K562 (cell line): Measurements from ENCODE around the gene UHRF1. TPM values are rescaled to one million over a fixed set of nuclear protein-coding genes. Genes with fewer than 3 reads are reported as not detected.

Experiments used
- CBFA2T3 ChIP-seq: fragments of 450-650 bp; IDR thresholded peaks from 2 replicates; pipeline ENCODE4 v1.6.1; 2017
- CBX8 ChIP-seq: fragments of 200-600 bp; sonication (generic); IDR thresholded peaks from 2 replicates; pipeline ENCODE4 v1.6.1; 2012; ENCODE audit warnings: borderline replicate concordance, mixed run types, low read depth, mild to moderate bottlenecking, moderate library complexity, mixed read lengths, low read length, control low read depth, inconsistent platforms; ENCODE audit not compliant: poor library complexity, severe bottlenecking; ENCODE audit errors: extremely low read depth
- FOXP1 ChIP-seq: sonication (generic); formaldehyde crosslinking; IDR thresholded peaks from 2 replicates; pipeline ENCODE4 v1.8.0; 2022; ENCODE audit warnings: mild to moderate bottlenecking, missing genetic modification reagents
- MTA2 ChIP-seq: fragments of 450-650 bp; IDR thresholded peaks from 2 replicates; pipeline ENCODE4 v1.6.1; 2016; ENCODE audit warnings: low read depth
- NKRF ChIP-seq: fragments of 450-650 bp; IDR thresholded peaks from 2 replicates; pipeline ENCODE4 v1.6.1; 2016; ENCODE audit warnings: borderline replicate concordance
- PRPF4 ChIP-seq: fragments of 200-400 bp; formaldehyde crosslinking; IDR thresholded peaks from one replicate; pipeline ENCODE4 v1.6.1; 2017; ENCODE audit warnings: low read length, low read depth, mild to moderate bottlenecking; ENCODE audit not compliant: insufficient read depth, poor library complexity, severe bottlenecking
- TARDBP ChIP-seq: fragments of 450-650 bp; IDR thresholded peaks from 2 replicates; pipeline ENCODE4 v1.6.1; 2016
- ZBTB40 ChIP-seq, 2 experiments: fragments of 450-650 bp in 1 of 2; sonication (generic) in 1 of 2; formaldehyde crosslinking in 1 of 2; IDR thresholded peaks; 2 replicates each; pipeline versions ENCODE4 v1.7.1 to v1.9.0; 2016 to 2022; ENCODE audit warnings: inconsistent platforms in 1 of 2, mild to moderate bottlenecking in 1 of 2, missing genetic modification reagents in 1 of 2
- ZFP91 ChIP-seq: sonication (generic); formaldehyde crosslinking; IDR thresholded peaks from 2 replicates; pipeline ENCODE4 v1.8.0; 2022; ENCODE audit warnings: mild to moderate bottlenecking, missing genetic modification reagents
- ZNF445 ChIP-seq: fragments of 250-450 bp; sonication (Bioruptor Pico); IDR thresholded peaks from 2 replicates; pipeline ENCODE4 v1.4.0; 2020; ENCODE audit warnings: low read depth, mild to moderate bottlenecking, moderate library complexity
- ZNF639 ChIP-seq, 2 experiments: fragments of 200-800 bp in 1 of 2; sonication (Bioruptor generic) in 1 of 2; sonication (generic) in 1 of 2; formaldehyde crosslinking in 1 of 2; IDR thresholded peaks in 1 of 2; conservative IDR thresholded peaks in 1 of 2; 2 replicates each; pipeline versions ENCODE4 v1.5.0 to v1.6.1; 2016 to 2020; ENCODE audit warnings: missing compliant biosample characterization in 1 of 2, missing genetic modification characterization in 1 of 2, missing genetic modification reagents in 1 of 2
- polyA plus RNA-seq, 8 experiments: library from polyadenylated mRNA; depleted of rRNA in 4 of 8; stranded (reverse) in 5 of 8; unstranded in 3 of 8; fragments of >200 nt; fragmentation: Nextera tagmentation in 2 of 8; fragmentation: Illumina TruSeq in 1 of 8; extraction: Ambion mirVana in 2 of 8; extraction: Trizol in 1 of 8; gene quantifications; 2 replicates each; pipeline versions ENCODE4 v1.2.1 to v1.2.3, GENCODE V29; 2011 to 2014; ENCODE audit warnings: inconsistent platforms in 1 of 8, missing spikeins in 1 of 8
- total RNA-seq, 7 experiments: library from RNA; depleted of rRNA in 6 of 7; stranded (reverse); fragments of >200 nt in 6 of 7; fragmentation: Illumina TruSeq in 2 of 7; extraction: Trizol in 2 of 7; gene quantifications; 2 replicates each; pipeline versions ENCODE4 v1.2.1 to v1.2.3, GENCODE V29; 2011 to 2021; ENCODE audit warnings: low replicate concordance in 1 of 7

The UHRF1 gene
- total and polyA plus RNA-seq, 9 of the 15 experiments (the other 6 are each of a cell fraction or from before 2014, with no cell fraction given) = 6.0 to 101 (median 30.9) TPM

GRCh38 chr19:4870025-4870700, 39.1 kb upstream of the UHRF1 start (continued):
- TF ChIP-seq ZFP91 (0 out of 2 replicates have a peak, but pooled peaks have one; percentile 41), CBX8 (no peak), CBFA2T3 (peak; percentile 56), NKRF (peak; percentile 51; the same call in 1 of the 2 replicates), ZNF445 (no peak), MTA2 (peak; percentile 36; the same call in 1 of the 2 replicates), PRPF4 (no peak), FOXP1 (CRISPR knock-in tag) (no peak), ZNF639 (CRISPR knock-in tag; conservative IDR thresholded peaks at IDR 0.05 in 1 of 2, IDR thresholded peaks at IDR 0.05 in 1 of 2) (0 out of 4 replicates have a peak, but pooled peaks of 1 of the 2 experiments have one; percentile 35), ZBTB40 (IDR thresholded peaks at IDR 0.05) (0 out of 2 replicates have a peak, but pooled peaks have one; percentile 17), ZBTB40 (CRISPR knock-in tag; IDR thresholded peaks at IDR 0.05) (no peak), TARDBP (no peak)
